Measurements from ENCODE around the gene TPBGL. TPM values are rescaled to one million over a fixed set of nuclear protein-coding genes. Genes with fewer than 3 reads are reported as not detected.
A peak's percentile ranks its signal among the peaks of the same experiment; 100 is the strongest.

Gene TPBGL
- total and polyA plus RNA-seq, 2 donors (not counting 1 experiment from before 2014, with no cell fraction given), result not detected

DNA sequence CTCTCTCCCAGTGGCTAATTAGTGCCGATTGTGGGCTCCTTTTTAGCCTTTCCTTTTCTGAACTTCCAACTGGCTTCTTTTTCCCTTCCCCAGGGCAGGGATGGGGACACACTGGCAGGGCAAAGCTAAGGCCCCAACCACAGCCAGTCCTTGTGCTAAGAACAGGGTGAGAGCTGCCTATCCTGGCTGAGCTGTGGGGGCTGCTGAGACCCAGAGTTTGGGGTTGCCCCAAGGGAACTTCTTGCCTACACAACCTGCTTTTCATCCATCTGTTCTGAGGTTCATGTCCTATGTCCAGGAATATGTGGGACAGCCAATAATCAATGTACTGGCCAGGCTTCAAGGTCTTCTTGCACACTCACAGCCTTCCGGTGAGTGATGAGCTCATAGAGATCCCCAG lies 10.0 kb upstream of the TPBGL start:
- Histone ChIP-seq H3K27ac (ENCODE audit: insufficient read depth, low read length) (no peak overlapping the region), H3K9ac (ENCODE audit: insufficient read depth, low read length) (no peak overlapping the region), H4K20me1 (ENCODE audit: control insufficient read depth, extremely low read depth, insufficient read depth, low read length) (no peaks in the 10 kb centered on the region), H2AFZ (ENCODE audit: low read length) (no peak overlapping the region), H3K4me1 (ENCODE audit: control insufficient read depth, extremely low read depth, insufficient read depth, low read length) (no peaks in the 10 kb centered on the region), H3K9me3 (ENCODE audit: control insufficient read depth, insufficient read depth, low read depth, low read length) (no peaks in the 10 kb centered on the region), H3K4me3 (replicated peaks in 1 of 4; ENCODE audit: control extremely low read depth in 1 of 4, insufficient read depth in 1 of 4, low read depth in 3 of 4, low read length in 4 of 4) (no peak overlapping the region), H3K27me3 (ENCODE audit: control insufficient read depth, insufficient read depth, low read length) (no peaks in the 10 kb centered on the region), H3K36me3 (ENCODE audit: control insufficient read depth, insufficient read depth, low read length) (no peaks in the 10 kb centered on the region), H3K79me2 (ENCODE audit: control insufficient read depth, insufficient read depth, low read length) (no peaks in the 10 kb centered on the region), H3K4me2 (ENCODE audit: extremely low read depth, insufficient read depth, low read length) (no peak overlapping the region)
- no peak for DNase-seq (ENCODE audit: low read depth in 2 of 2)
- TF ChIP-seq, protein P1, sequence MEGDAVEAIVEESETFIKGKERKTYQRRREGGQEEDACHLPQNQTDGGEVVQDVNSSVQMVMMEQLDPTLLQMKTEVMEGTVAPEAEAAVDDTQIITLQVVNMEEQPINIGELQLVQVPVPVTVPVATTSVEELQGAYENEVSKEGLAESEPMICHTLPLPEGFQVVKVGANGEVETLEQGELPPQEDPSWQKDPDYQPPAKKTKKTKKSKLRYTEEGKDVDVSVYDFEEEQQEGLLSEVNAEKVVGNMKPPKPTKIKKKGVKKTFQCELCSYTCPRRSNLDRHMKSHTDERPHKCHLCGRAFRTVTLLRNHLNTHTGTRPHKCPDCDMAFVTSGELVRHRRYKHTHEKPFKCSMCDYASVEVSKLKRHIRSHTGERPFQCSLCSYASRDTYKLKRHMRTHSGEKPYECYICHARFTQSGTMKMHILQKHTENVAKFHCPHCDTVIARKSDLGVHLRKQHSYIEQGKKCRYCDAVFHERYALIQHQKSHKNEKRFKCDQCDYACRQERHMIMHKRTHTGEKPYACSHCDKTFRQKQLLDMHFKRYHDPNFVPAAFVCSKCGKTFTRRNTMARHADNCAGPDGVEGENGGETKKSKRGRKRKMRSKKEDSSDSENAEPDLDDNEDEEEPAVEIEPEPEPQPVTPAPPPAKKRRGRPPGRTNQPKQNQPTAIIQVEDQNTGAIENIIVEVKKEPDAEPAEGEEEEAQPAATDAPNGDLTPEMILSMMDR (conservative IDR thresholded peaks at IDR 0.05 in 1 of 2, IDR thresholded peaks at IDR 0.05 in 1 of 2; ENCODE audit: low read depth in 1 of 2, low read length in 2 of 2), result no peak

DNA sequence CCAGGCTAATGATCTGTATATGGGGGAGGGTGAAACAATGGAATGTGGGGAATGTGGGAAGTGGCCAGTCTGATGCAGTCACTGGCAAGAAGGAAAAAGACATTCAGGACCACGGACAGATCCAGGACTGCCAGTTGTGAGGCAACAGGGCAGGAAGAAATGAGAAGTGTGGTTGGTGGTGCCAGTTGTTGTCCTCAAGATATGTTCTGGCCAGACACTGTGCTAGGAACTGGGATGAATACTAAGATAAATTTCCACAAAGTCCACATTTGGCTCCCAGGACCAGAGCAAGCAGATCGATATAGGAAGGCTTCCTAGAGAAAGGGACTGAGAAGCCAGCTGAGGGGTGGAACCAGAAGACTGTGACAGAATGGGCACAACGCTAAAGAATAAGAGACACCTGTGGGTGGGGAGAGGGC lies 6.8 kb upstream of the TPBGL start:
- Histone ChIP-seq H2AFZ (ENCODE audit: low read length) (no peak overlapping the region), H3K27ac (ENCODE audit: insufficient read depth, low read length) (no peak overlapping the region), H3K4me2 (ENCODE audit: extremely low read depth, insufficient read depth, low read length) (no peak overlapping the region), H3K9ac (ENCODE audit: insufficient read depth, low read length) (no peak overlapping the region), H3K4me1 (ENCODE audit: control insufficient read depth, extremely low read depth, insufficient read depth, low read length) (no peaks in the 10 kb centered on the region), H3K9me3 (ENCODE audit: control insufficient read depth, insufficient read depth, low read depth, low read length) (no peaks in the 10 kb centered on the region), H3K4me3 (replicated peaks in 1 of 4; ENCODE audit: control extremely low read depth in 1 of 4, insufficient read depth in 1 of 4, low read depth in 3 of 4, low read length in 4 of 4) (no peak overlapping the region), H3K79me2 (ENCODE audit: control insufficient read depth, insufficient read depth, low read length) (no peaks in the 10 kb centered on the region), H3K36me3 (ENCODE audit: control insufficient read depth, insufficient read depth, low read length) (no peaks in the 10 kb centered on the region), H3K27me3 (ENCODE audit: control insufficient read depth, insufficient read depth, low read length) (peaks cover 2% of the 10 kb centered on the region), H4K20me1 (ENCODE audit: control insufficient read depth, extremely low read depth, insufficient read depth, low read length) (no peaks in the 10 kb centered on the region)
- peak; percentile 55 to 57 for DNase-seq (ENCODE audit: low read depth in 2 of 2)
- TF ChIP-seq, protein P1 (conservative IDR thresholded peaks at IDR 0.05 in 1 of 2, IDR thresholded peaks at IDR 0.05 in 1 of 2; ENCODE audit: low read depth in 1 of 2, low read length in 2 of 2), result no peak
- no peak for TF ChIP-seq EZH2 (IDR thresholded peaks at IDR 0.05; ENCODE audit: low read length, missing control alignments)

DNA sequence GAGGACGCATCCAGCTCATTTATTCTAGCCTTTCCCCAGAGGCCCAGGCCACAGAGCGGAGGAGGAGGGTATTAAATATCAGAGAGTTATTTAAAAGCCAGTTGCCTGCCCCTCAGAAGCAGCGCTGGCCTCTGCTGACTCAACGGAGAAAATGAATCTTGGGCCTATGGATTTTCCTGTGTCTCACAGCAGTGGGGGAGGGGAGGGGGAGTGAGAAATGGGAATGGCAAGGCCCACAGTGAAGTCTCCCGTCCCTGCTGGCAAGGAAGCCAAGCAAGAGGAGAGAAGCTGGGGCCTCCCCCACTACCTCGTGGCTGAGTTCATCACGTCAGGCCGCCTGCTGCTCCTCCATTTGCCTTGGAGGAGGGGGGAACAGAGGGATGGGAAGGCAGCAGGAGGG lies 4.5 kb upstream of the TPBGL start:
- Histone ChIP-seq H3K4me1 (ENCODE audit: control insufficient read depth, extremely low read depth, insufficient read depth, low read length) (no peaks in the 10 kb centered on the region), H2AFZ (ENCODE audit: low read length) (no peak overlapping the region), H3K4me2 (ENCODE audit: extremely low read depth, insufficient read depth, low read length) (no peak overlapping the region)

More for the DNA sequence above, 4.5 kb upstream of the TPBGL start:
- H3K9ac ChIP-seq (ENCODE audit: insufficient read depth, low read length), result no peak overlapping the region
- no peaks in the 10 kb centered on the region for H3K36me3 ChIP-seq (ENCODE audit: control insufficient read depth, insufficient read depth, low read length)
- H3K27me3 ChIP-seq (ENCODE audit: control insufficient read depth, insufficient read depth, low read length), result peaks cover 20% of the 10 kb centered on the region
- H3K79me2 ChIP-seq (ENCODE audit: control insufficient read depth, insufficient read depth, low read length), result no peaks in the 10 kb centered on the region
- DNase-seq (ENCODE audit: low read depth in 2 of 2), result no peak
- no peaks in the 10 kb centered on the region for H3K9me3 ChIP-seq (ENCODE audit: control insufficient read depth, insufficient read depth, low read depth, low read length)
- TF ChIP-seq EZH2 (IDR thresholded peaks at IDR 0.05; ENCODE audit: low read length, missing control alignments), result no peak
- TF ChIP-seq, protein P1 (conservative IDR thresholded peaks at IDR 0.05 in 1 of 2, IDR thresholded peaks at IDR 0.05 in 1 of 2; ENCODE audit: low read depth in 1 of 2, low read length in 2 of 2), result no peak
- H4K20me1 ChIP-seq (ENCODE audit: control insufficient read depth, extremely low read depth, insufficient read depth, low read length), result no peaks in the 10 kb centered on the region
- no peak overlapping the region for H3K27ac ChIP-seq (ENCODE audit: insufficient read depth, low read length)
- no peak overlapping the region for H3K4me3 ChIP-seq (replicated peaks in 1 of 4; ENCODE audit: control extremely low read depth in 1 of 4, insufficient read depth in 1 of 4, low read depth in 3 of 4, low read length in 4 of 4)
